ENCODE measurements around the gene HIF3A.
"Not testable (repeated sequence)": the region's sequence is repeated elsewhere in the genome, so short reads cannot be mapped to it uniquely, and the experiment has no call there.

HIF3A gene

DNA sequence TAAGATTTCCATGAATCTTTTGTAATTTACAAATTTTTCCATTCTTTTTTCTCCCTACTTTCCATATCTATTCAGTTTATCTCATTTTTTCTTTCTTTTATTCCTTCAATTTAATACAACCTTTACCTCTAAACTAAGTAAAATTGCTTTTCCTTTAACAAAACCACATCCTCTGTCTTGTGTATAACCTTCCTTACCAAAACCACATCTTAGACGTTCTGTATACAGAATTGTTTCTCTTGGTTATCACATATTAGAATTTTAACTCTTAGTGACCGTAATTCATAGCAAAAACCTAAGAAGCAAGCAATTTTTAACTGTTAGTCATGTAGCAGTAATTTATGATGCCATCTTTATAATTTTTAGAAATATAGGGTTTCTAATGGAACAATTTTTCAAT, 65.1 kb downstream of the HIF3A start:
- DNase-seq (ENCODE audit: low read depth) = peak; percentile 68

DNA sequence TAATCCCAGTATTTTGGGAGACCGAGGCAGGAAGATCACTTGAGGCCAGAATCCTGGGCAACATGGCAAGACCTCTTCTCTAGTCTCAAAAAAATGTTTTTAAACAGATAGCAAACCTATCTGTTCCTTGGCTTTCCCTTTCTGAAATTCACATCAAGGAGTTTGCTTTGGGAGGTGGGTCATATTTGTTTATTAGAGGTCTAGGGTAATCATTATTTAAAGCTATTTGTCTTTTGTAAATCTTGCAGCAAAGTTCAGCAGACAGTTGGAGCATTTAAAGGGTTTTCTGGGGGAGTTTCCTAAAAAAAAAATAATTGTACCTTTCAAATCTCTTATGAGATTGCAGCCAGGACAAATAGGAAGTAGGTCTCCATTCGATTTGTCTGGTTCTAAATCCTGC, 67.5 kb downstream of the HIF3A start:
- no peak for DNase-seq (ENCODE audit: low read depth)

GRCh38 chr19:46365561-46365960, 68.7 kb downstream of the HIF3A start:
- no peak for DNase-seq (ENCODE audit: low read depth)

DNA sequence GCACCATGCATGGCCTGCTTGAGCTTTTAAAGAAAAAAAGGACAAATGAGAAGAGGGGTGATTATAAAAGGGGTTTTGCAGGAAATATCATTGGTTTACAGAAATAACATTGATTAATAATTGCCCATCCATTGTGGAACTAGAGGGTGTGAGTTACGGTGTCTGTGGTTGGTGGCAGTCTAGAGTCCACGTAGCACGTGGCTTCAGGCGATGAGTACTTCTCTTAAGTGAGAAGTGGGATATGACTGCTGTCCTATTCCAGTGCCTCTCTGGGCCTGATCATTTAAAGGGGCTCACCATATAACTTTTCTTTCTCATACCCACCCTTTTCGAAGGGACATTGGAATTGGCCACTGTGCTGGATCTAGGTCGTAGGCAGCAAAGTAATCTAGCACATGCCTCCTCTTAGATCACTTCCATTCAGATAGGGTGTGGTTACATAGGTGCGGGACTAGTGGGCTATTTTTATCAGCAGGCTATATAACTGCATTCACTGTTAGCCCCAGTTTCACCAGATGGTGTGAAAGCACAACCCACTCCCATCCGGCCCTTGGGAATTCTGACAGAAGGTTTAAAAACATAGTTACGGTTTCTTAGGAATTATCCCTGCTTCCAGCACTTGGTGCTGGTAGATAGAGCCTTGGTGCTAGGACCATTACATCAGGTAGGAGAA, 69.9 kb downstream of the HIF3A start:
- DNase-seq (ENCODE audit: low read depth) = no peak

DNA sequence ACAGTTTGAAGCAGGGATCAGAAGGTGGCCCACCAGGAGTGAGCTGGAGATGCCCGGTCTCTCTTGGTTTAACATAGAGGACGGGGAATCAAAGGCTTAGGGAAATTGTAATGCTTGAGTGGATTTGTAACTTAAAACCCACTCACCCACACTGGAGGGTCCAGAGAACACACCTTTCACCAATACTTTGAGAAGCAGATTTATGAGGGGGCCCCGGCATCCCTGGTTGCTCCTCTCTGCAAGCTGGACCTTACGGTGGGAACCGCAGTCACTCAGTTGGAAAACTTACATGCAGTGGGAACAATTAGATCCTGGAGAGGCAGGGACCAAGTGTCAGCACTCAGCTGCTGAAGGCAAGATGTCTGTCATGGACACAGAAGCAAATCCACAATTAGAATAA, 70.6 kb downstream of the HIF3A start:
- DNase-seq (ENCODE audit: low read depth) = no peak

GRCh38 chr19:46368116-46368515, 71.3 kb downstream of the HIF3A start:
- no peak for DNase-seq (ENCODE audit: low read depth)

GRCh38 chr19:46369817-46370216, 73.0 kb downstream of the HIF3A start:
- no peak for DNase-seq (ENCODE audit: low read depth)

DNA sequence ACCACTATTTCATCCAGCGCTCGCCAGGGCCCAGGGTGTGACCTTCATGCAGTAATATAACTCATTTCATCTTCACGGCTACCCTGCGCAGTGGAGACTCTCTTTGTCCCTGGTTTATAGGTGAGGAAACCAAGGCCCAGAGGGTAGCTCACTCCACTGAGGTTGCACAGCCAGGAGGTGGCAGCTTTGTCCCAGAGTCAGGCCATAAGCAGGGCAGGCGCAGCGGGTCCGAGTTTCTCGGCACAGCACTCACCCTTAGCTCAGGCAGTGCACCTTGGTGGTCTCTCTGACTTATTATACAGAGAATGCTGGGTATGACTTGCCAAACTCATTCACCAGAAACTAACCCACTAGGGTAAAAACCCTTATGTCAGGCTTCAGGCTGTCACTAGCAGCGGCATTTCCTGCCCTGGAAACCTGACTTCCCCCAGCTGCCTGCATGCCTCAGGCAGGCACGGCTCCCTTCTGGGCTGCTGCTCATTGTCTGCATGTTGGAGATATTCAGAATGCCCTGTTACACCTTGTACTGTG, 74.6 kb downstream of the HIF3A start:
- no peak for DNase-seq (ENCODE audit: low read depth)

DNA sequence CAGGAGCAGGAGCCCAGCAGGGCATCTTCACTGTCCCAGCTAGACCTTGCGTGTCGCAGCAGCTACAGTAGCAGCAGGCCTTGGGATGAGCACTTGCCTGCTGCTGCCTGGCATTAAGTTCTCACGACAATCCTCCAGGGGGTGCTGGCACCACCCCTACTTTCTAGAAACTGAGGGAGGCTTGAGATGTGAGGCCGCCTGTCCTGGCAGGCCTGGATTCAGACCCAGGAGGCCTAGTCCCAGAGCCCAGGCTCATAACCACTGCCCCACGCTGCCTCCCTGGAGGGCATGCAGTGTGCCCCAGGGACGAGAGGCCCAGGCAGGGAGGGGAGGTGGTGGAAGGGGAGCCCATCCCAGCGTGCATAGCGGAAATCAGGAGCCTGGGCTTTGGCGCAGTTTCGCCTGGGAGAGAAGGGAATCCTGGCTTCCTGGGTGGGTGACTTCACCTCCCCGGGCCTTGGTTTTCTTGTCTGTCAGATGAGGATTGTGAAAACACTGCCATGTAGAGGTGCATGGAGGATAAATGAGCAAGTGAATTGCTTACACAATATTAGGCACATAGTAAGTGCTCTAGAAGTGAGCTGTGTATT, 76.2 kb downstream of the HIF3A start:
- peak; percentile 58 for DNase-seq (ENCODE audit: low read depth)

GRCh38 chr19:46373491-46374359, 76.9 kb downstream of the HIF3A start:
- peak; percentile 56 for DNase-seq (ENCODE audit: low read depth)

- no peak for DNase-seq (ENCODE audit: low read depth)
Observed at GRCh38 chr19:46374536-46375475, 78.0 kb downstream of the HIF3A start.

GRCh38 chr19:46375476-46376067, 78.7 kb downstream of the HIF3A start:
- not testable (repeated sequence) for DNase-seq (ENCODE audit: low read depth)

GRCh38 chr19:46376241-46377153, 79.7 kb downstream of the HIF3A start:
- DNase-seq (ENCODE audit: low read depth) = no peak

DNA sequence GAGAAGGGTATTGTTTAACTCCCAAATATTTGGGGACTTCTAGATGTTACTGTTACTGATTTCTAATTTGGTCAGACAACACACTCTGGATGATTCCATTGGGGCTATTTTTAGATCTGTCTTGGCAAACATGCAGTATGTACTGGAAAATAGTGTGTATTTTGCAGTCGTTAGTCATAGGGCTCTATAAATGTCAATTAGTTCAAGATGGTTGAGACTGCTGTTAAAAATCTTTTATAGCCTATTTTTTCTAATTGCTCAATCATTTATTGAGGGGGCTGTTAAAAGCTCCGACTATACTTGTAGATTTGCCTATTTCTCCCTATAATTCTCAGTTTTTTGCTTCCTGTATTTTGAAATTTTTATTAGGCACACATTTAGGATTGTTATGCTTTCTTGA, 81.4 kb downstream of the HIF3A start:
- peak; percentile 79 for DNase-seq (ENCODE audit: low read depth)

- no peak for DNase-seq (ENCODE audit: low read depth)
Observed at GRCh38 chr19:46380690-46381089, 83.8 kb downstream of the HIF3A start.

DNA sequence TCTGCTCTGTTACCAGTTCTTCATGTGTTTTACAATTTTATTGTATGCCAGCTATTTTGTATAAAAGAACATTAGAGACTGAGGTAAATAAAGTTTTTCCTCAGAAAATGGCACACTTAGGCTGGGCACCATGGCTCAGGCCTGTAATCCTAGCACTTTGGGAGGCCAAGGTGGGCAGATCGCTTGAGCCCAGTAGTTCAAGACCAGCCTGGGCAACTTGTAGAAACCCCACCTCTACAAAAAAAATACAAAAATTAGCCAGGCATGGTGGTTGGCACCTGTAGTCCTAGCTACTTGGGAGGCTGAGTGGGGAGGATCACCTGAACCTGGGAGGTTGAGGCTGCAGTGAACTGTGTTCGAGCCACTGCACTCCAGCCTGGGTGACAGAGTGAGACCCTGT, 84.5 kb downstream of the HIF3A start:
- DNase-seq (ENCODE audit: low read depth) = no peak

DNA sequence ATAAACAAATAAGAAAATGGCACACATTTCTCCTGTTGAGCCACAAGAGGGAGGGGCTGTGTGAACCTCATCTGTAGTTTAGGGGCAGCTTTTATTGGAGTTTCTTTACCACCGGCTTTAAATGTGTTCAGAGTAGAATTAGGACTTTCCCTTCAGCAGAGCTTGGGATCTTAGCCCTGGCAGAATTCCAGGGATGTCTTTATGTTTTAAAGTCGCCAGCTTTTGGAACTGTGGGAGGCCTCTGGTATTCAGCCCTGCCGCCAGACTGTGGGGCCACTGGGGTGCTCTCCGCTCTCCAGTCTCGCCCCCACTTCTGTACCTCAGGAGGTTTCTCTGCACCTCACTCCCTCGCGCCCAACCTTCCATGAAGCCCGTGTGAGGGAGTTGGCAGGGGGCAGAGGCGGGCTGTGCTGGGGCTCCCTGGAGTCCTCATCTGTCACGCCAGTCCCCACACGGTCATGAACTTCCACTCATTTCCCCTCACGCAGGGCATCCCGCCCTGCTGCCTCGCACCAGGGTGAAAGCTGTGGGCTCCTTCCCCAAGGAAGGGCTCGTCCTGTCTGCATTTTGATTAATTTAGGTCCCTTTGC, 85.0 kb downstream of the HIF3A start:
- DNase-seq (ENCODE audit: low read depth) = no peak

DNA sequence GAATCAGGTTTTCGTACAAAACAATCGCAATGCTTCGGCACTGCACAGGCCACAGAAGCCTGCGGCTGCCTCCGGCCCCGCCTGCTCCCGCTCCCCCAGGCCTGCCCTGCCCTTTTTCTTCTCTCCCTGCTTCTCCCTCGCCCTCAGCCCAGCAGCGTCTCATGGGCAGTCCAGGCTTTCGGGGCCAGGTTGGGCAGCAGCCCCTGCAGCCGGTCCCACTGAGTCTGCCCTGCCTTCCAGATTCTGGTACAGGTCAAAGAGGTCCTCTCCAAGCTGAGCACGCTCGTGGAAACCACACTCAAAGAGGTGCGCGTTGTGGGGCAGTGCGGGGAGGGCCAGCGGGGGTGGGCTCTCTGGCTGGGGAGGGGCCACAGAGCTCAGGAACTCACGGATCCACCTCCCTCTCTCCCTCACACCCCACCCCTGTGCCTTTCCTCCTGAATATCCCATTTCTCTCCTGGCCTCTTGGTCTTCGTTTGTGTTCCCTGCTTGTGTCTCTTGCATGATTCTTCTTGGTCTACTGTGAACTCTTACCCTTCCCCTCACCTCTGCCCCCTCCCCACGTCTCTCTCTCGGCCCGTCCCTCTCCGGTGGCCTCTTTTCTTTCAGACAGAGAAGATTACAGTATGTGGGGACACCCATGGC, 86.5 kb downstream of the HIF3A start:
- DNase-seq (ENCODE audit: low read depth) = no peak

GRCh38 chr19:46383846-46384245, 87.0 kb downstream of the HIF3A start:
- no peak for DNase-seq (ENCODE audit: low read depth)
